ENCODE data around the gene CHST3.
A peak's percentile ranks its signal among the peaks of the same experiment; 100 is the strongest.
"Not testable (repeated sequence)": the region's sequence is repeated elsewhere in the genome, so short reads cannot be mapped to it uniquely, and the experiment has no call there.

The CHST3 gene

GRCh38 chr10:72027498-72027897 is 63.3 kb downstream of the CHST3 start:
- no peak for DNase-seq (ENCODE audit: extremely low read depth in 1 of 2, low read depth in 1 of 2)

GRCh38 chr10:72029414-72029813 is 65.2 kb downstream of the CHST3 start:
- no peak for DNase-seq (ENCODE audit: extremely low read depth in 1 of 2, low read depth in 1 of 2)

GRCh38 chr10:72030762-72031543 is 66.8 kb downstream of the CHST3 start:
- DNase-seq (ENCODE audit: extremely low read depth in 1 of 2, low read depth in 1 of 2), result no peak

GRCh38 chr10:72031706-72032105 is 67.5 kb downstream of the CHST3 start:
- DNase-seq (ENCODE audit: extremely low read depth in 1 of 2, low read depth in 1 of 2), result no peak

- DNase-seq (ENCODE audit: extremely low read depth in 1 of 2, low read depth in 1 of 2), result not testable (repeated sequence)
Measured at GRCh38 chr10:72032409-72033162, 68.4 kb downstream of the CHST3 start.

- no peak for DNase-seq (ENCODE audit: extremely low read depth in 1 of 2, low read depth in 1 of 2)
Measured at GRCh38 chr10:72034040-72034499, 69.9 kb downstream of the CHST3 start.

GRCh38 chr10:72034761-72035160 is 70.6 kb downstream of the CHST3 start:
- no peak for DNase-seq (ENCODE audit: extremely low read depth in 1 of 2, low read depth in 1 of 2)

GRCh38 chr10:72035252-72035887 is 71.2 kb downstream of the CHST3 start:
- no peak for DNase-seq (ENCODE audit: extremely low read depth in 1 of 2, low read depth in 1 of 2)

GRCh38 chr10:72037266-72037665 is 73.1 kb downstream of the CHST3 start:
- no peak for DNase-seq (ENCODE audit: extremely low read depth in 1 of 2, low read depth in 1 of 2)

GRCh38 chr10:72037811-72038210 is 73.6 kb downstream of the CHST3 start:
- no peak for DNase-seq (ENCODE audit: extremely low read depth in 1 of 2, low read depth in 1 of 2)

GRCh38 chr10:72038458-72039001 is 74.3 kb downstream of the CHST3 start:
- DNase-seq (ENCODE audit: extremely low read depth in 1 of 2, low read depth in 1 of 2), result no peak

GRCh38 chr10:72039377-72039776 is 75.2 kb downstream of the CHST3 start:
- DNase-seq (ENCODE audit: extremely low read depth in 1 of 2, low read depth in 1 of 2), result no peak

- DNase-seq (ENCODE audit: extremely low read depth in 1 of 2, low read depth in 1 of 2), result no peak
Measured at GRCh38 chr10:72041491-72041890, 77.3 kb downstream of the CHST3 start.

GRCh38 chr10:72043016-72043834 is 79.0 kb downstream of the CHST3 start:
- no peak for DNase-seq (ENCODE audit: extremely low read depth in 1 of 2, low read depth in 1 of 2)

- DNase-seq (ENCODE audit: extremely low read depth in 1 of 2, low read depth in 1 of 2), result no peak
Measured at GRCh38 chr10:72044417-72045041, 80.3 kb downstream of the CHST3 start.

GRCh38 chr10:72045586-72045985 is 81.4 kb downstream of the CHST3 start:
- no peak for DNase-seq (ENCODE audit: extremely low read depth in 1 of 2, low read depth in 1 of 2)

- peak; percentile 71 to 78 for DNase-seq (ENCODE audit: extremely low read depth in 1 of 2, low read depth in 1 of 2)
Measured at GRCh38 chr10:72048450-72049124, 84.4 kb downstream of the CHST3 start.

GRCh38 chr10:72049472-72049871 is 85.3 kb downstream of the CHST3 start:
- no peak for DNase-seq (ENCODE audit: extremely low read depth in 1 of 2, low read depth in 1 of 2)

GRCh38 chr10:72049969-72050781 is 86.0 kb downstream of the CHST3 start:
- no peak for DNase-seq (ENCODE audit: extremely low read depth in 1 of 2, low read depth in 1 of 2)

Data from stimulated activated CD8-positive, alpha-beta memory T cell treated with anti-CD3 and anti-CD28 coated beads, Interleukin-7, amount 100 ng/mL, for 48 hours (primary cell).